K562 (cell line): ENCODE data around the gene EVX1. TPM values are rescaled to one million over a fixed set of nuclear protein-coding genes. Genes with fewer than 3 reads are reported as not detected.

Source experiments
- ATAC-seq: fragments of 200-7000 bp; cut with Tn5 transposase; 3 replicates; pipeline ENCODE4 v1.9.1; 2020; ENCODE audit warnings: moderate library complexity
- Bru-seq: library from RNA; stranded (reverse); fragments of 400-500 nt; gene quantifications from one replicate; lab custom pipeline; 2021; lab: Mats Ljungman, UMichigan
- BruChase-seq, 2 experiments: library from RNA; stranded (reverse); fragments of 400-500 nt; gene quantifications; one replicate each; lab custom pipeline; 2021; lab: Mats Ljungman, UMichigan
- BruUV-seq: library from RNA; stranded (reverse); fragments of 400-500 nt; replicated peaks from 2 replicates; lab custom pipeline; 2021; lab: Mats Ljungman, UMichigan
- CTCF ChIA-PET: fragments of 300-600 bp; formaldehyde crosslinking; extraction: SDS; loops from one replicate; lab custom pipeline; 2021; ENCODE audit warnings: low intra/inter-chr PET ratio; lab: Yijun Ruan, JAX
- POLR2A ChIA-PET: fragments of 300-600, 350-650 bp; sonication (Branson Sonifier 250); formaldehyde crosslinking; extraction: SDS; loops from one replicate; lab custom pipeline; 2021; ENCODE audit warnings: antibody characterized with exemption, inconsistent platforms; lab: Yijun Ruan, JAX
- DNase-seq, 4 experiments: peaks; one replicate each; pipeline versions ENCODE4 v3.0.0 to v3.0.0-alpha.2; 2011 to 2018; ENCODE audit warnings: low spot score in 3 of 4, mixed read lengths in 3 of 4; ENCODE audit errors: extremely low read depth in 1 of 4
- FAIRE-seq: peaks from 2 replicates; lab custom pipeline; 2011; peaks lifted over from hg19 to GRCh38; lab: Jason Lieb, UNC
- H2AFZ ChIP-seq: 2 replicates; pipeline ENCODE4 v1.6.0; 2011; ENCODE audit warnings: low read depth, low read length, control low read depth, inconsistent platforms
- H3K27ac ChIP-seq: fragments of 200-600 bp; 3 replicates; pipeline ENCODE4 v1.8.0; 2011; ENCODE audit warnings: low read depth, mild to moderate bottlenecking, control low read depth, inconsistent platforms, low read length, moderate library complexity, mixed read lengths; ENCODE audit errors: extremely low read depth
- H3K27me3 ChIP-seq, 2 experiments: fragments of 300-600 bp in 1 of 2; 2 replicates in 1 of 2; 3 replicates in 1 of 2; pipeline versions ENCODE4 v1.6.0 to v1.8.0; 2011; ENCODE audit warnings: inconsistent platforms in 2 of 2, low read length in 2 of 2, mild to moderate bottlenecking in 1 of 2, mixed read lengths in 1 of 2, moderate library complexity in 1 of 2; ENCODE audit not compliant: control insufficient read depth in 2 of 2, insufficient read depth in 2 of 2
- H3K36me3 ChIP-seq: fragments of 300-600 bp; 3 replicates; pipeline ENCODE4 v1.8.0; 2011; ENCODE audit warnings: mild to moderate bottlenecking, low read length, inconsistent platforms; ENCODE audit not compliant: control insufficient read depth, insufficient read depth
- H3K4me1 ChIP-seq, 2 experiments: fragments of 200-600 bp in 1 of 2; replicated peaks in 1 of 2; 2 replicates in 1 of 2; 3 replicates in 1 of 2; pipeline versions ENCODE4 v1.5.1 to v1.8.0; 2011; ENCODE audit warnings: inconsistent platforms in 2 of 2, low read length in 2 of 2, mild to moderate bottlenecking in 1 of 2, mixed read lengths in 1 of 2, moderate library complexity in 1 of 2; ENCODE audit not compliant: control insufficient read depth in 2 of 2, insufficient read depth in 2 of 2
- H3K4me2 ChIP-seq: 2 replicates; pipeline ENCODE4 v1.6.1; 2011; ENCODE audit warnings: low read length, control low read depth, inconsistent platforms, mixed read lengths; ENCODE audit not compliant: insufficient read depth
- H3K4me3 ChIP-seq: fragments of 200-600 bp; sonication (generic), shearing (Covaris generic); 2 replicates; pipeline ENCODE4 v1.5.1; 2016; ENCODE audit warnings: control low read depth, inconsistent platforms
- H3K79me2 ChIP-seq: fragments of 200-600 bp; 3 replicates; pipeline ENCODE4 v1.8.0; 2011; ENCODE audit warnings: low read length, inconsistent platforms; ENCODE audit not compliant: control insufficient read depth, insufficient read depth
- H3K9ac ChIP-seq, 2 experiments: 2 replicates each; pipeline versions ENCODE4 v1.6.0 to v1.6.1; 2011; ENCODE audit warnings: low read depth in 2 of 2, low read length in 2 of 2, control low read depth in 1 of 2, inconsistent platforms in 1 of 2, mild to moderate bottlenecking in 1 of 2, mixed read lengths in 1 of 2; ENCODE audit not compliant: insufficient read depth in 1 of 2
- H3K9me1 ChIP-seq: one replicate; pipeline ENCODE4 v1.6.0; 2011; ENCODE audit warnings: inconsistent platforms, mild to moderate bottlenecking, low read length, moderate library complexity; ENCODE audit not compliant: control insufficient read depth, insufficient read depth
- H3K9me3 ChIP-seq: replicated peaks from 2 replicates; pipeline ENCODE4 v1.5.1; 2011; ENCODE audit warnings: low read depth, low read length, inconsistent platforms; ENCODE audit not compliant: control insufficient read depth, insufficient read depth
- H4K20me1 ChIP-seq: replicated peaks from 2 replicates; pipeline ENCODE4 v1.6.1; 2011; ENCODE audit warnings: low read length, inconsistent platforms, mixed read lengths; ENCODE audit not compliant: control insufficient read depth, insufficient read depth
- ARID2 ChIP-seq: fragments of 450-650 bp; IDR thresholded peaks from 2 replicates; pipeline ENCODE4 v1.6.1; 2017; ENCODE audit warnings: antibody characterized with exemption, mild to moderate bottlenecking
- CHCHD3 ChIP-seq: fragments of 250-450 bp; sonication (Bioruptor Pico); IDR thresholded peaks from 2 replicates; pipeline ENCODE4 v2.1.2; 2022; ENCODE audit warnings: mild to moderate bottlenecking
- IFI16 ChIP-seq: fragments of 250-450 bp; sonication (Bioruptor Pico); IDR thresholded peaks from 2 replicates; pipeline ENCODE4 v2.1.2; 2022; ENCODE audit warnings: mild to moderate bottlenecking, inconsistent platforms
- PURB ChIP-seq: sonication (generic); formaldehyde crosslinking; IDR thresholded peaks from 2 replicates; pipeline ENCODE4 v1.9.0; 2021; ENCODE audit warnings: low read depth, mild to moderate bottlenecking, missing genetic modification reagents
- SIX5 ChIP-seq, 2 experiments: IDR thresholded peaks; 2 replicates each; pipeline ENCODE4 v1.6.1; 2011; ENCODE audit warnings: low read length in 2 of 2, borderline replicate concordance in 1 of 2, low read depth in 1 of 2, mild to moderate bottlenecking in 1 of 2, moderate library complexity in 1 of 2; ENCODE audit not compliant: insufficient read depth in 1 of 2
- TBP ChIP-seq: optimal IDR thresholded peaks from 2 replicates; pipeline ENCODE3; 2011; ENCODE audit warnings: low read depth, low read length, improper control_type of control experiment
- ZNF407 ChIP-seq: fragments of 450-650 bp; IDR thresholded peaks from 2 replicates; pipeline ENCODE4 v1.6.1; 2016; ENCODE audit warnings: low read depth
- WGBS: fragments of 100-300 bp; shearing (Covaris generic); methylation state at CpG from one replicate; pipeline ENCODE4 v1.1.6; 2016; ENCODE audit warnings: low coverage, mixed read lengths; ENCODE audit not compliant: insufficient coverage; ENCODE audit errors: missing lambda C conversion rate; 5-methylcytosine and 5-hydroxymethylcytosine counted together
- in situ Hi-C: fragments of 300-500 bp; cut with MboI; formaldehyde crosslinking; loops from 4 replicates; pipeline ENCODE4 v1.15.0; 2018; ENCODE audit warnings: inconsistent platforms, mixed read lengths
- intact Hi-C: fragments of 100-400 bp; cut with micrococcal nuclease; formaldehyde crosslinking; loops from 2 replicates; pipeline ENCODE4 v1.14.2; 2022
- long read RNA-seq, 3 experiments: library from polyadenylated mRNA in 2 of 3; library from RNA in 1 of 3; unstranded in 2 of 3; stranded (forward) in 1 of 3; transcript quantifications; one replicate each; pipeline ENCODE4 v2.0.0, GENCODE V29; 2019 to 2022
- polyA minus RNA-seq, 3 experiments: library from RNA; depleted of rRNA, polyadenylated mRNA; stranded (reverse); fragments of >200 nt; gene quantifications; 2 replicates each; pipeline ENCODE4 v1.2.3, GENCODE V29; 2011
- polyA plus RNA-seq, 8 experiments: library from polyadenylated mRNA; depleted of rRNA in 4 of 8; stranded (reverse) in 5 of 8; unstranded in 3 of 8; fragments of >200 nt; fragmentation: Nextera tagmentation in 2 of 8; fragmentation: Illumina TruSeq in 1 of 8; extraction: Ambion mirVana in 2 of 8; extraction: Trizol in 1 of 8; gene quantifications; 2 replicates each; pipeline versions ENCODE4 v1.2.1 to v1.2.3, GENCODE V29; 2011 to 2014; ENCODE audit warnings: inconsistent platforms in 1 of 8, missing spikeins in 1 of 8
- total RNA-seq, 7 experiments: library from RNA; depleted of rRNA in 6 of 7; stranded (reverse); fragments of >200 nt in 6 of 7; fragmentation: Illumina TruSeq in 2 of 7; extraction: Trizol in 2 of 7; gene quantifications; 2 replicates each; pipeline versions ENCODE4 v1.2.1 to v1.2.3, GENCODE V29; 2011 to 2021; ENCODE audit warnings: low replicate concordance in 1 of 7
- TF ChIP-seq, protein P1 (sequence below), 2 experiments: fragments of 250-450 bp in 1 of 2; fragments of 450-650 bp in 1 of 2; sonication (Bioruptor Pico) in 1 of 2; IDR thresholded peaks; 2 replicates each; pipeline versions ENCODE4 v1.6.1 to v1.8.0; 2016 to 2021; ENCODE audit warnings: mild to moderate bottlenecking in 2 of 2, moderate library complexity in 2 of 2, missing compliant biosample characterization in 1 of 2, missing genetic modification characterization in 1 of 2

Gene EVX1
- total RNA-seq (2011; cell fraction: chromatin; rRNA removed; ENCODE audit: low replicate concordance) = not detected in 2 replicates
- not detected in 2 replicates for total RNA-seq (2011; cell fraction: nucleolus; rRNA removed)
- total RNA-seq (2011; cell fraction: nucleoplasm; rRNA removed) = not detected in 2 replicates
- not detected in 2 replicates for total RNA-seq (2014; rRNA removed)
- not detected in 2 replicates for total RNA-seq (2014; rRNA removed; fragmentation: Illumina TruSeq; extraction: Trizol)
- total RNA-seq (2015; rRNA removed; fragmentation: Illumina TruSeq; extraction: Trizol) = not detected in 2 replicates
- not detected in 2 replicates for total RNA-seq (2021)
- polyA plus RNA-seq (2011; rRNA removed) = not detected in 2 replicates
- not detected in 2 replicates for polyA plus RNA-seq (2011; cell fraction: cytosol; rRNA removed)
- polyA plus RNA-seq (2011; cell fraction: nucleus; rRNA removed) = not detected in 2 replicates
- polyA plus RNA-seq (2012) = not detected in 2 replicates
- not detected in 2 replicates for polyA plus RNA-seq (2014; fragmentation: Illumina TruSeq; extraction: Trizol)
- not detected for polyA plus RNA-seq (2014; fragmentation: Nextera tagmentation; extraction: Ambion mirVana)
- not detected in 2 replicates for polyA plus RNA-seq (2014; rRNA removed)
- polyA minus RNA-seq (2011; rRNA and poly(A)+ RNA removed) = not detected in 2 replicates
- polyA minus RNA-seq (2011; cell fraction: cytosol; rRNA and poly(A)+ RNA removed) = not detected in 2 replicates
- polyA minus RNA-seq (2011; cell fraction: nucleus; rRNA and poly(A)+ RNA removed) = not detected in 2 replicates
- not detected for Bru-seq, nascent RNA
- BruChase-seq, experiment 1, labeled RNA remaining after a 2-hour chase = not detected
- BruChase-seq, experiment 2, labeled RNA remaining after a 6-hour chase = not detected
- long read RNA-seq, experiment 1 = 0 reads
- long read RNA-seq, experiment 2 = 0 reads
- long read RNA-seq, experiment 3 = 0 reads

DNA sequence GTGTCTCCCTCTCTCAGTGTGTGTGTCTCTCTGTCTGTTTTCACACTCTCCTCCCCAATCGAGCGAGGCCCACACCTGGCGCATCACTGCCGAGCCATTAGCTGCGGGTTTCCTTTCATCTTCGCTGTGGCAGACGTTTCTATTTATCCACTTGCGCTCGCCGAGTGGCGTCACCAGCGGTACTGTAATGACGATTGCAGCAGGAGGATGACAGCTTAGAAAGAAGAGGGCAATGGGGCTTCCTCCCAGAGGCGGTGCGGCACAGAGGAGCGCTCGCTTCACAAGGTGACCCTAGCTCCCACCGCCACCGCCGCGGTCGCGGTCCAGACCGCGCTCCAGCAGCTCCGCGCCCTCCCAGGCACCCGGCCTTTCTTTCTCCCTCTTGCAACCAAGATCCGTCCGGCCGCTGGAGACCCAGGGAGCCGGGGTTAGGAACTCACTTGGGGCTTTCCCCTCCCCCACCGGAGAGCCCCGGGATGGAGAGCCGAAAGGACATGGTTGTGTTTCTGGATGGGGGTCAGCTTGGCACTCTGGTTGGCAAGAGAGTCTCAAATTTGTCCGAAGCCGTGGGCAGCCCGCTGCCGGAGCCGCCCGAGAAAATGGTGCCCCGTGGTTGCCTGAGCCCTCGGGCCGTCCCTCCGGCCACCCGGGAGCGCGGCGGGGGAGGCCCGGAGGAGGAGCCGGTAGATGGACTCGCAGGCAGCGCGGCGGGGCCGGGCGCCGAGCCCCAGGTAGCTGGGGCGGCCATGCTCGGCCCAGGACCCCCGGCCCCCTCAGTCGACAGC lies at the start of gene EVX1:
Gene EVX1, plus strand, starts transcription at position 248 of the 785 bp plus-strand sequence. Its CDS starts 229 bp downstream, at position 477.
- intact Hi-C loops = no loop called here
- Histone ChIP-seq H4K20me1 (0 out of 2 replicates have a peak, but pooled peaks cover 6% of the 10 kb centered on the region), H3K4me1 (peaks cover 0 to 26% of the 10 kb centered on the region in 2 experiments; a peak in 2 of 5 replicates), H3K4me2 (no peak within 1 kb of the TSS), H3K27ac (no peak within 1 kb of the TSS), H3K9me1 (peaks cover 2% of the 10 kb centered on the region), H3K9ac (no peak within 1 kb of the TSS), H3K9me3 (no peaks in the 10 kb centered on the region), H3K27me3 (peaks cover 78 to 93% of the 10 kb centered on the region in 2 experiments), H3K4me3 (no peak within 1 kb of the TSS), H3K79me2 (no peaks in the 10 kb centered on the region), H3K36me3 (no peaks in the 10 kb centered on the region), H2AFZ (no peak within 1 kb of the TSS)
- ATAC-seq (no peak), FAIRE-seq (no peak), DNase-seq (no peak)
- in situ Hi-C loops = no loop called here
- CTCF ChIA-PET = no interaction called here
- POLR2A ChIA-PET = interaction anchor here (0.6 to 1.1 kb wide), 2 partner anchors 14 to 33 kb away, joined by 3 read pairs; no protein-coding TSS in a partner anchor
- no TSS peak for BruUV-seq
- WGBS = 14% methylated on average over 47 of the region's 62 CpGs
- TF ChIP-seq IFI16 (CRISPR knock-in tag) (no peak), SIX5 (IDR thresholded peaks at IDR 0.05; ENCODE audit: borderline replicate concordance in 1 of 2, insufficient read depth in 1 of 2, low read depth in 1 of 2, low read length in 2 of 2) (no peak), TBP (no peak), ZNF407 (no peak), PURB (CRISPR knock-in tag) (no peak), CHCHD3 (CRISPR knock-in tag) (no peak), ARID2 (no peak)
- TF ChIP-seq, protein P1, sequence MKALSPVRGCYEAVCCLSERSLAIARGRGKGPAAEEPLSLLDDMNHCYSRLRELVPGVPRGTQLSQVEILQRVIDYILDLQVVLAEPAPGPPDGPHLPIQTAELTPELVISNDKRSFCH (CRISPR knock-in tag; IDR thresholded peaks at IDR 0.05) = no peak
- TF ChIP-seq, protein P1 (tag; IDR thresholded peaks at IDR 0.05) = no peak
